ENCODE measurements around the gene RGL2. TPM values are rescaled to one million over a fixed set of nuclear protein-coding genes. Genes with fewer than 3 reads are reported as not detected.

Gene RGL2
- total and polyA plus RNA-seq, 2 donors = 44.0 to 77.5 TPM

GRCh38 chr6:33323623-33323948 lies 24.8 kb upstream of the RGL2 start:
- no peak for DNase-seq (ENCODE audit: extremely low spot score)
- Histone ChIP-seq H3K27ac (ENCODE audit: low read depth) (peak overlapping the region; percentile 86), H3K4me3 (ENCODE audit: low read depth, low read length) (peak overlapping the region; percentile 68), H3K36me3 (ENCODE audit: insufficient read depth) (no peaks in the 10 kb centered on the region), H3K4me1 (ENCODE audit: insufficient read depth) (peaks cover 2% of the 10 kb centered on the region)
- WGBS = 1% methylated on average over 12 of the region's 12 CpGs

GRCh38 chr6:33321227-33321626 lies 22.5 kb upstream of the RGL2 start:
- peaks cover 2% of the 10 kb centered on the region for H3K4me1 ChIP-seq (ENCODE audit: insufficient read depth)
- DNase-seq (ENCODE audit: extremely low spot score) = no peak
- no peaks in the 10 kb centered on the region for H3K36me3 ChIP-seq (ENCODE audit: insufficient read depth)
- H3K27ac ChIP-seq (ENCODE audit: low read depth) = no peak overlapping the region
- WGBS = 79% methylated on average over 9 of the region's 9 CpGs
- no peak overlapping the region for H3K4me3 ChIP-seq (ENCODE audit: low read depth, low read length)

GRCh38 chr6:33320315-33321181 lies 21.8 kb upstream of the RGL2 start:
- 71% methylated on average over 32 of the region's 32 CpGs for WGBS
- Histone ChIP-seq H3K4me1 (ENCODE audit: insufficient read depth) (peaks cover 2% of the 10 kb centered on the region), H3K27ac (ENCODE audit: low read depth) (no peak overlapping the region), H3K4me3 (ENCODE audit: low read depth, low read length) (no peak overlapping the region), H3K36me3 (ENCODE audit: insufficient read depth) (no peaks in the 10 kb centered on the region)
- DNase-seq (ENCODE audit: extremely low spot score) = no peak

GRCh38 chr6:33319939-33320314 lies 21.2 kb upstream of the RGL2 start:
- no peak for DNase-seq (ENCODE audit: extremely low spot score)
- H3K27ac ChIP-seq (ENCODE audit: low read depth) = no peak overlapping the region
- H3K36me3 ChIP-seq (ENCODE audit: insufficient read depth) = no peaks in the 10 kb centered on the region
- H3K4me1 ChIP-seq (ENCODE audit: insufficient read depth) = peaks cover 2% of the 10 kb centered on the region
- 91% methylated on average over 3 of the region's 3 CpGs for WGBS
- H3K4me3 ChIP-seq (ENCODE audit: low read depth, low read length) = no peak overlapping the region

- H3K36me3 ChIP-seq (ENCODE audit: insufficient read depth) = no peaks in the 10 kb centered on the region
- peak overlapping the region; percentile 48 for H3K4me3 ChIP-seq (ENCODE audit: low read depth, low read length)
- no peak for DNase-seq (ENCODE audit: extremely low spot score)
- 63% methylated on average over 8 of the region's 8 CpGs for WGBS
- no peaks in the 10 kb centered on the region for H3K4me1 ChIP-seq (ENCODE audit: insufficient read depth)
- no peak overlapping the region for H3K27ac ChIP-seq (ENCODE audit: low read depth)
Measured at GRCh38 chr6:33318426-33319073, 19.8 kb upstream of the RGL2 start.

GRCh38 chr6:33317669-33318425 lies 19.1 kb upstream of the RGL2 start, which contains the start of gene ZBTB22:
Gene ZBTB22 (minus strand): TSS chr6:33317744. CDS start chr6:33316916, 828 bp downstream.
- peak within 1 kb of the TSS; percentile 48 for H3K4me3 ChIP-seq (ENCODE audit: low read depth, low read length)
- WGBS = under 1% methylated on average over 44 of the region's 44 CpGs
- H3K27ac ChIP-seq (ENCODE audit: low read depth) = no peak within 1 kb of the TSS
- peak; percentile 99 for DNase-seq (ENCODE audit: extremely low spot score)
- no peaks in the 10 kb centered on the region for H3K36me3 ChIP-seq (ENCODE audit: insufficient read depth)
- no peaks in the 10 kb centered on the region for H3K4me1 ChIP-seq (ENCODE audit: insufficient read depth)

- WGBS = under 1% methylated on average over 26 of the region's 27 CpGs
- Histone ChIP-seq H3K27ac (ENCODE audit: low read depth) (no peak overlapping the region), H3K4me3 (ENCODE audit: low read depth, low read length) (peak overlapping the region; percentile 48), H3K36me3 (ENCODE audit: insufficient read depth) (no peaks in the 10 kb centered on the region), H3K4me1 (ENCODE audit: insufficient read depth) (no peaks in the 10 kb centered on the region)
- DNase-seq (ENCODE audit: extremely low spot score) = no peak
Measured at GRCh38 chr6:33317419-33317668, 18.6 kb upstream of the RGL2 start.

- no peak for DNase-seq (ENCODE audit: extremely low spot score)
Measured at GRCh38 chr6:33316603-33317418, 18.1 kb upstream of the RGL2 start.

GRCh38 chr6:33315793-33316602 lies 17.3 kb upstream of the RGL2 start:
- H3K36me3 ChIP-seq (ENCODE audit: insufficient read depth) = no peaks in the 10 kb centered on the region
- WGBS = 88% methylated on average over 17 of the region's 17 CpGs
- no peak overlapping the region for H3K4me3 ChIP-seq (ENCODE audit: low read depth, low read length)
- H3K27ac ChIP-seq (ENCODE audit: low read depth) = no peak overlapping the region
- H3K4me1 ChIP-seq (ENCODE audit: insufficient read depth) = no peaks in the 10 kb centered on the region
- no peak for DNase-seq (ENCODE audit: extremely low spot score)

More at GRCh38 chr6:33316603-33317418, 18.1 kb upstream of the RGL2 start:
- no peak overlapping the region for H3K27ac ChIP-seq (ENCODE audit: low read depth)
- peak overlapping the region; percentile 48 for H3K4me3 ChIP-seq (ENCODE audit: low read depth, low read length)
- no peaks in the 10 kb centered on the region for H3K4me1 ChIP-seq (ENCODE audit: insufficient read depth)
- H3K36me3 ChIP-seq (ENCODE audit: insufficient read depth) = no peaks in the 10 kb centered on the region
- WGBS = 73% methylated on average over 19 of the region's 19 CpGs

GRCh38 chr6:33314943-33315792 lies 16.4 kb upstream of the RGL2 start:
- H3K4me3 ChIP-seq (ENCODE audit: low read depth, low read length) = peak overlapping the region; percentile 56
- no peak for DNase-seq (ENCODE audit: extremely low spot score)
- WGBS = 37% methylated on average over 47 of the region's 47 CpGs
- peak overlapping the region; percentile 98 for H3K27ac ChIP-seq (ENCODE audit: low read depth)
- no peaks in the 10 kb centered on the region for H3K4me1 ChIP-seq (ENCODE audit: insufficient read depth)
- H3K36me3 ChIP-seq (ENCODE audit: insufficient read depth) = no peaks in the 10 kb centered on the region

- H3K4me1 ChIP-seq (ENCODE audit: insufficient read depth) = no peaks in the 10 kb centered on the region
- WGBS = 2% methylated on average over 10 of the region's 10 CpGs
- peak; percentile 54 for DNase-seq (ENCODE audit: extremely low spot score)
- H3K27ac ChIP-seq (ENCODE audit: low read depth) = peak overlapping the region; percentile 98
- peak overlapping the region; percentile 56 for H3K4me3 ChIP-seq (ENCODE audit: low read depth, low read length)
- H3K36me3 ChIP-seq (ENCODE audit: insufficient read depth) = no peaks in the 10 kb centered on the region
Measured at GRCh38 chr6:33314515-33314942, 15.8 kb upstream of the RGL2 start.

Measured in urinary bladder (tissue), 4 donors.